Right lobe of liver (tissue), 4 donors: Measurements from ENCODE around the gene SIRPD.
A peak's percentile ranks its signal among the peaks of the same experiment; 100 is the strongest.

ENCODE experiments used
- POLR2A ChIP-seq: fragments of 450-650 bp; IDR thresholded peaks from one replicate; pipeline ENCODE4 v1.6.1; 2017; ENCODE audit warnings: antibody characterized with exemption, mild to moderate bottlenecking
- TF ChIP-seq, protein P1 (sequence below), 4 donors: fragments of 200-600 bp in 3 of 4; fragments of 450-650 bp in 1 of 4; IDR thresholded peaks; one replicate each; pipeline versions ENCODE4 v1.5.1 to v1.8.0; 2016 to 2022; ENCODE audit warnings: antibody characterized with exemption in 4 of 4, mild to moderate bottlenecking in 2 of 4
- donor health status: DM: no; HTN: no; CAD: no.
- donor health status: DM: no; HTN: no; CAD: no.
- donor health status: DM: no; HTN: yes; CAD: no.

- peak; percentile 64 for TF ChIP-seq POLR2A
- TF ChIP-seq, protein P1, sequence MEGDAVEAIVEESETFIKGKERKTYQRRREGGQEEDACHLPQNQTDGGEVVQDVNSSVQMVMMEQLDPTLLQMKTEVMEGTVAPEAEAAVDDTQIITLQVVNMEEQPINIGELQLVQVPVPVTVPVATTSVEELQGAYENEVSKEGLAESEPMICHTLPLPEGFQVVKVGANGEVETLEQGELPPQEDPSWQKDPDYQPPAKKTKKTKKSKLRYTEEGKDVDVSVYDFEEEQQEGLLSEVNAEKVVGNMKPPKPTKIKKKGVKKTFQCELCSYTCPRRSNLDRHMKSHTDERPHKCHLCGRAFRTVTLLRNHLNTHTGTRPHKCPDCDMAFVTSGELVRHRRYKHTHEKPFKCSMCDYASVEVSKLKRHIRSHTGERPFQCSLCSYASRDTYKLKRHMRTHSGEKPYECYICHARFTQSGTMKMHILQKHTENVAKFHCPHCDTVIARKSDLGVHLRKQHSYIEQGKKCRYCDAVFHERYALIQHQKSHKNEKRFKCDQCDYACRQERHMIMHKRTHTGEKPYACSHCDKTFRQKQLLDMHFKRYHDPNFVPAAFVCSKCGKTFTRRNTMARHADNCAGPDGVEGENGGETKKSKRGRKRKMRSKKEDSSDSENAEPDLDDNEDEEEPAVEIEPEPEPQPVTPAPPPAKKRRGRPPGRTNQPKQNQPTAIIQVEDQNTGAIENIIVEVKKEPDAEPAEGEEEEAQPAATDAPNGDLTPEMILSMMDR (IDR thresholded peaks at IDR 0.05), result no peak
These were observed 67.6 kb downstream of the SIRPD start for GRCh38 chr20:1489764-1490436.
